ENCODE measurements around the gene MOV10.
"Not testable (repeated sequence)": the region's sequence is repeated elsewhere in the genome, so short reads cannot be mapped to it uniquely, and the experiment has no call there.

- TF ChIP-seq, protein P1, sequence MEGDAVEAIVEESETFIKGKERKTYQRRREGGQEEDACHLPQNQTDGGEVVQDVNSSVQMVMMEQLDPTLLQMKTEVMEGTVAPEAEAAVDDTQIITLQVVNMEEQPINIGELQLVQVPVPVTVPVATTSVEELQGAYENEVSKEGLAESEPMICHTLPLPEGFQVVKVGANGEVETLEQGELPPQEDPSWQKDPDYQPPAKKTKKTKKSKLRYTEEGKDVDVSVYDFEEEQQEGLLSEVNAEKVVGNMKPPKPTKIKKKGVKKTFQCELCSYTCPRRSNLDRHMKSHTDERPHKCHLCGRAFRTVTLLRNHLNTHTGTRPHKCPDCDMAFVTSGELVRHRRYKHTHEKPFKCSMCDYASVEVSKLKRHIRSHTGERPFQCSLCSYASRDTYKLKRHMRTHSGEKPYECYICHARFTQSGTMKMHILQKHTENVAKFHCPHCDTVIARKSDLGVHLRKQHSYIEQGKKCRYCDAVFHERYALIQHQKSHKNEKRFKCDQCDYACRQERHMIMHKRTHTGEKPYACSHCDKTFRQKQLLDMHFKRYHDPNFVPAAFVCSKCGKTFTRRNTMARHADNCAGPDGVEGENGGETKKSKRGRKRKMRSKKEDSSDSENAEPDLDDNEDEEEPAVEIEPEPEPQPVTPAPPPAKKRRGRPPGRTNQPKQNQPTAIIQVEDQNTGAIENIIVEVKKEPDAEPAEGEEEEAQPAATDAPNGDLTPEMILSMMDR (IDR thresholded peaks at IDR 0.05; ENCODE audit: poor library complexity, severe bottlenecking): not testable (repeated sequence)
- TF ChIP-seq RAD21 (conservative IDR thresholded peaks at IDR 0.05); POLR2AphosphoS5 (IDR thresholded peaks at IDR 0.05): not testable (repeated sequence)
- TF ChIP-seq, protein P2, sequence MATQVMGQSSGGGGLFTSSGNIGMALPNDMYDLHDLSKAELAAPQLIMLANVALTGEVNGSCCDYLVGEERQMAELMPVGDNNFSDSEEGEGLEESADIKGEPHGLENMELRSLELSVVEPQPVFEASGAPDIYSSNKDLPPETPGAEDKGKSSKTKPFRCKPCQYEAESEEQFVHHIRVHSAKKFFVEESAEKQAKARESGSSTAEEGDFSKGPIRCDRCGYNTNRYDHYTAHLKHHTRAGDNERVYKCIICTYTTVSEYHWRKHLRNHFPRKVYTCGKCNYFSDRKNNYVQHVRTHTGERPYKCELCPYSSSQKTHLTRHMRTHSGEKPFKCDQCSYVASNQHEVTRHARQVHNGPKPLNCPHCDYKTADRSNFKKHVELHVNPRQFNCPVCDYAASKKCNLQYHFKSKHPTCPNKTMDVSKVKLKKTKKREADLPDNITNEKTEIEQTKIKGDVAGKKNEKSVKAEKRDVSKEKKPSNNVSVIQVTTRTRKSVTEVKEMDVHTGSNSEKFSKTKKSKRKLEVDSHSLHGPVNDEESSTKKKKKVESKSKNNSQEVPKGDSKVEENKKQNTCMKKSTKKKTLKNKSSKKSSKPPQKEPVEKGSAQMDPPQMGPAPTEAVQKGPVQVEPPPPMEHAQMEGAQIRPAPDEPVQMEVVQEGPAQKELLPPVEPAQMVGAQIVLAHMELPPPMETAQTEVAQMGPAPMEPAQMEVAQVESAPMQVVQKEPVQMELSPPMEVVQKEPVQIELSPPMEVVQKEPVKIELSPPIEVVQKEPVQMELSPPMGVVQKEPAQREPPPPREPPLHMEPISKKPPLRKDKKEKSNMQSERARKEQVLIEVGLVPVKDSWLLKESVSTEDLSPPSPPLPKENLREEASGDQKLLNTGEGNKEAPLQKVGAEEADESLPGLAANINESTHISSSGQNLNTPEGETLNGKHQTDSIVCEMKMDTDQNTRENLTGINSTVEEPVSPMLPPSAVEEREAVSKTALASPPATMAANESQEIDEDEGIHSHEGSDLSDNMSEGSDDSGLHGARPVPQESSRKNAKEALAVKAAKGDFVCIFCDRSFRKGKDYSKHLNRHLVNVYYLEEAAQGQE (IDR thresholded peaks at IDR 0.05; ENCODE audit: borderline replicate concordance): not testable (repeated sequence)
Measured at GRCh38 chr1:112640437-112640836, 34.0 kb upstream of the MOV10 start.
